GM10847 (cell line): ENCODE results near the gene MVK.

Source experiments
- POLR2A ChIP-seq: IDR thresholded peaks from 2 replicates; pipeline ENCODE4 v1.6.1; 2011; ENCODE audit not compliant: insufficient read length; ENCODE audit errors: extremely low read depth

MVK gene

GRCh38 chr12:109618082-109618481, 44.5 kb downstream of the MVK start:
- TF ChIP-seq POLR2A = no peak

- no peak for TF ChIP-seq POLR2A
Observed at GRCh38 chr12:109619002-109619604, 45.5 kb downstream of the MVK start.

- TF ChIP-seq POLR2A = no peak
Observed at GRCh38 chr12:109621211-109621694, 47.7 kb downstream of the MVK start.

GRCh38 chr12:109621901-109622364, 48.3 kb downstream of the MVK start:
- TF ChIP-seq POLR2A = no peak

- no peak for TF ChIP-seq POLR2A
Observed at GRCh38 chr12:109624467-109624866, 50.9 kb downstream of the MVK start.

GRCh38 chr12:109625131-109625559, 51.6 kb downstream of the MVK start:
- TF ChIP-seq POLR2A = no peak

- TF ChIP-seq POLR2A = no peak
Observed at GRCh38 chr12:109625749-109626377, 52.3 kb downstream of the MVK start.

GRCh38 chr12:109626378-109627115, 53.0 kb downstream of the MVK start:
- TF ChIP-seq POLR2A = no peak

GRCh38 chr12:109627633-109628032, 54.0 kb downstream of the MVK start:
- no peak for TF ChIP-seq POLR2A

GRCh38 chr12:109630107-109630506, 56.5 kb downstream of the MVK start:
- no peak for TF ChIP-seq POLR2A

- TF ChIP-seq POLR2A = no peak
Observed at GRCh38 chr12:109630815-109631214, 57.2 kb downstream of the MVK start.

- no peak for TF ChIP-seq POLR2A
Observed at GRCh38 chr12:109631302-109631701, 57.7 kb downstream of the MVK start.

GRCh38 chr12:109631751-109632150, 58.2 kb downstream of the MVK start:
- TF ChIP-seq POLR2A = no peak

GRCh38 chr12:109632342-109632741, 58.7 kb downstream of the MVK start:
- TF ChIP-seq POLR2A = no peak

GRCh38 chr12:109635717-109636116, 62.1 kb downstream of the MVK start:
- no peak for TF ChIP-seq POLR2A

- TF ChIP-seq POLR2A = no peak
Observed at GRCh38 chr12:109637348-109637747, 63.8 kb downstream of the MVK start.
